Erythroblast (primary cell): Measurements from ENCODE around the gene TAF8.

Experiments used
- GATA1 ChIP-seq: IDR thresholded peaks from 2 replicates; pipeline ENCODE4 v1.6.1; 2011; ENCODE audit warnings: low read depth, mild to moderate bottlenecking, control low read depth, low read length, moderate library complexity
- POLR2A ChIP-seq: IDR thresholded peaks from 2 replicates; pipeline ENCODE4 v1.6.1; 2011; ENCODE audit warnings: mild to moderate bottlenecking, low read length

DNA sequence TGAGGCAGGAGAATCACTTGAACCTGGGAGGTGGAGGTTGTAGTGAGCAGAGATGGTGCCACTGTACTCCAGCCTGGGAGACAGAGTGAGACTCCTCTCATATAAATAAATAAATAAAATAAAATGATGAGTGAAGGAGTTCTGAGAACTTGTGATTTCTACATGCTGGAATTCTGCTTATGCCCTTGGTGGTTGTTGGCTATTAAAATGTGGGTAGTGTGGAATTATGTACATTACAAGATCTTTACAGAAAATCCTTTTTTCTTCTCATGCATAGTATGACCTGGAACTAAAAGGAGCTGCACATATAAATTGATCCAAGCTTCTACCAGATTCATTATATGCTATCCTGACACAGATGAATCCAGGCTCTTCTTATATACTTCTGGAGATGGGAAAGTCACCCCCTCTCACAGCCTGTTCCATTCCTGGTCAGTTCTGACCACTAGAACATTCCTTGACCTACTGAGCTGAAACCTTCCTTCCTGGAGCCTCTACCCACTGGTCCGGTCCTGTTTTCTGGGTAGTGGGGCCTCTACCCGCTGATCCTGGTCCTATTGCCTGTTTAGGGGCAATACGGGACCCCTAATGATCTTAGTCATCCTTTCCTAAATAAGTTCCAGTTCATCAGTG, 37.7 kb upstream of the TAF8 start:
- TF ChIP-seq POLR2A: no peak
- no peak for TF ChIP-seq GATA1
